Gastrocnemius medialis (tissue), 4 donors: ENCODE measurements around the gene RERE.

Experiments
- CTCF ChIP-seq, 5 experiments: fragments of 450-650 bp in 3 of 5; fragments of 200-600 bp in 2 of 5; sonication (generic) in 2 of 5; IDR thresholded peaks in 4 of 5; conservative IDR thresholded peaks in 1 of 5; 1 replicate in 4 of 5; 2 replicates in 1 of 5; pipeline ENCODE4 v1.5.1; 2016 to 2019; ENCODE audit warnings: antibody characterized with exemption in 5 of 5, mild to moderate bottlenecking in 3 of 5, moderate library complexity in 3 of 5
- POLR2A ChIP-seq, 2 donors: fragments of 450-650 bp; IDR thresholded peaks; one replicate each; pipeline ENCODE4 v1.6.1; 2017; ENCODE audit warnings: antibody characterized with exemption in 2 of 2, mild to moderate bottlenecking in 2 of 2, moderate library complexity in 2 of 2

- no peak for TF ChIP-seq CTCF (IDR thresholded peaks at IDR 0.05 in 4 of 5, conservative IDR thresholded peaks at IDR 0.05 in 1 of 5)
- no peak for TF ChIP-seq POLR2A (IDR thresholded peaks at IDR 0.05)
These were observed 136.5 kb downstream of the RERE start for GRCh38 chr1:8680664-8681650.
